HG02870 (cell line): ENCODE measurements around the gene GNB3.

ENCODE experiments used
- ATAC-seq: cut with Tn5 transposase; IDR thresholded peaks from one replicate; pipeline ENCODE4 v1.9.1; 2021; ENCODE audit warnings: mild to moderate bottlenecking, moderate library complexity; ENCODE audit not compliant: unreplicated experiment

GNB3 gene

GRCh38 chr12:6823182-6824084 is 17.3 kb upstream of the GNB3 start:
- ATAC-seq: no peak

DNA sequence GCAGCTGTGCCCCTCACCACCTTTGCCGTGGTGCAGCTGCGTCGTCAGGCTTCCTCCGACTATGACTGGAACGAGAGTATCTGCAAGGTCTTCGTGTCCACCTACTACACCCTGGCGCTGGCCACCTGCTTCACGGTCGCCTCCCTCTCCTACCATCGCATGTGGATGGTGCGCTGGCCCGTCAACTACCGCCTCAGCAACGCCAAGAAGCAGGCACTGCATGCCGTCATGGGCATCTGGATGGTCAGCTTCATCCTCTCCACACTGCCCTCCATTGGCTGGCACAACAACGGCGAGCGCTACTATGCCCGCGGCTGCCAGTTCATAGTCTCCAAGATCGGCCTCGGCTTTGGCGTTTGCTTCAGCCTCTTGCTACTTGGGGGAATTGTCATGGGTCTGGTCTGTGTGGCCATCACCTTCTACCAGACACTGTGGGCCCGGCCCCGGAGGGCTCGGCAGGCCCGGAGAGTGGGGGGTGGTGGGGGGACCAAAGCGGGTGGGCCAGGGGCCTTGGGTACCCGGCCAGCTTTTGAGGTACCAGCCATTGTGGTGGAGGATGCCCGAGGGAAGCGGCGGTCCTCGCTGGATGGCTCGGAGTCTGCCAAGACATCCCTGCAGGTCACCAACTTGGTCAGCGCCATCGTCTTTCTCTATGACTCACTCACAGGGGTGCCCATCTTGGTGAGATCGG is 16.5 kb upstream of the GNB3 start:
- ATAC-seq: no peak

DNA sequence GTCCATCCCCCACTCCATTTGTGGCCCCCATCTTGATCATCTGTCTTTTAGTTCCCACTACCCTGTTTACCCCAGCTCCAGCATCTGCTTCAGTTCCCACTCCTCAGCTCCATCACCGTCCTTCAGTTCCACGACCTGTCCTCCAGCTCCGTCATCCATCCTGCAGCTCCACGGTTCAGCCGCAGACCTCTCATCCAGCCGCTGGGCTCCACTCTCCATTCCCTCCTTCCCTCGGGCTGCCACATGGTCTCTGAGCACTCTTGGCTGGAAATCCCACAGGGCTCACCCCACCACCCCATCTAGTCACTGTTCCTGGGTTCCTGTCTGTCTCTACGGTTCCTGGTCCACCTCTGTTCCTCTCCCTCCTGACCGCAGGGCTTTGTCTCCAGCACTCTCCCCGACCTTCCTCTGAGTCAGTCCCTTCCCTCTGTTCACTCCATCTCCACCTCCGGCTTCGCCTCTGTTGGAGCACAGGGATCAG is 15.8 kb upstream of the GNB3 start:
- ATAC-seq: no peak

- no peak for ATAC-seq
Observed at GRCh38 chr12:6825398-6826124, 15.2 kb upstream of the GNB3 start.

GRCh38 chr12:6826125-6826733 is 14.5 kb upstream of the GNB3 start:
- no peak for ATAC-seq

- ATAC-seq: no peak
Observed at GRCh38 chr12:6826734-6827436, 13.8 kb upstream of the GNB3 start.

GRCh38 chr12:6827437-6827911 is 13.3 kb upstream of the GNB3 start:
- no peak for ATAC-seq

DNA sequence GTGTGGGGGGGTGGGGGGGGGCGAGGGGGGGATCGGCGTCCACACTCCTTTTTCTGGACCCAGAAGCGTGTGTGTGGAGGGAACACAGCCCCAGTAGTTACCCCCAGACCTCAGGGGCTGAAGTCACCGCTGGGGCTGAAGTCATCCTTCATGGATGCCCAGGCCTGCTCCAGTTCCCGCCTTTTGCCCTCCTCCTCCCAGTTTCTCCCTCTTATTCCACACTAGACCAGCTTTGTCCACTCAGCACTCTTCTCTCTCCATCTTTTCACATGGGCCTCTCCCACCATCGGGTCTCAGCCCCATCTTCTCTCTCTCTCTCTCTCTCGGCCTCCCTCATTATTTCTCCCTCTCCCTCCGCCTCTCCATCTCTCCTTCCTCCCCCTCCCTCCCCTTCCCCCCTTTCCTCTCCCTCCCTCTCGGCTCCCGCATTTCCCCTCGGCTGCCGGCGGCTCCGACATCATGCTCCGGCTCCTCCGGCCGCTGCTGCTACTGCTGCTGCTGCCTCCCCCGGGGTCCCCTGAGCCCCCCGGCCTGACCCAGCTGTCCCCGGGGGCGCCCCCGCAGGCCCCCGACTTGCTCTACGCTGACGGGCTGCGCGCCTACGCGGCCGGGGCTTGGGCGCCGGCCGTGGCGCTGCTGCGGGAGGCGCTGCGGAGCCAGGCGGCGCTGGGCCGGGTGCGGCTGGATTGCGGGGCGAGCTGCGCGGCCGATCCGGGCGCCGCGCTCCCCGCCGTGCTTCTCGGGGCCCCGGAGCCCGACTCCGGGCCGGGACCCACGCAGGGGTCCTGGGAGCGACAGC is 12.5 kb upstream of the GNB3 start, which contains the start of gene P3H3:
P3H3 (plus strand) TSS at position 426 of the 799 bp plus-strand sequence; CDS start at position 460, 34 bp downstream.
- no peak for ATAC-seq

GRCh38 chr12:6828781-6829535 is 11.8 kb upstream of the GNB3 start:
- ATAC-seq: no peak

GRCh38 chr12:6829536-6830220 is 11.0 kb upstream of the GNB3 start:
- no peak for ATAC-seq

GRCh38 chr12:6830286-6830890 is 10.3 kb upstream of the GNB3 start:
- no peak for ATAC-seq

- no peak for ATAC-seq
Observed at GRCh38 chr12:6830999-6831398, 9.7 kb upstream of the GNB3 start.

DNA sequence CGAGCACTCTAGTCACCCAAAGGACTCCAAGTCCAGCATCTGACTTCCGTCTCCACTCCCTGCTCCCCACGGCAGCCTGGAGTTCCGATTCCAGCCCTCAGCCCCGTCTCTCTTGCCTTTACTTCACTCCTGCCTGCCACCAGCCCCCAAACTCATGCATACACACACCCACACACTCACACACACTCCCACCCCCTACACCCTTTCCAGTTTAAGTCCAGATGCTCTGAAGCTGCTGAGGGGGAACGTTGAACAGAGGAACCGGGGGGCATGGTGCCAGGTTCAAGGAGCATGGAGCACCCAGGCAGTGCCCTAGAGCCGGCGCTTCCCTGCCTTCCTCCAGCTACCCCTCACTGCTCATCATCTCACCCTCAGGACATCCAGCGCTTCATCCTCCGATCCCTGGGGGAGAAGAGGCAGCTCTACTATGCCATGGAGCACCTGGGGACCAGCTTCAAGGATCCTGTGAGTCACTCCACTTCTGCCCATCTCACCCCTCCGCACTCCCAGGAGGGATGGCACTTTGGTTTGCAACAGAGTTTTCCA is 9.2 kb upstream of the GNB3 start:
- ATAC-seq: no peak

- no peak for ATAC-seq
Observed at GRCh38 chr12:6832125-6832524, 8.6 kb upstream of the GNB3 start.

DNA sequence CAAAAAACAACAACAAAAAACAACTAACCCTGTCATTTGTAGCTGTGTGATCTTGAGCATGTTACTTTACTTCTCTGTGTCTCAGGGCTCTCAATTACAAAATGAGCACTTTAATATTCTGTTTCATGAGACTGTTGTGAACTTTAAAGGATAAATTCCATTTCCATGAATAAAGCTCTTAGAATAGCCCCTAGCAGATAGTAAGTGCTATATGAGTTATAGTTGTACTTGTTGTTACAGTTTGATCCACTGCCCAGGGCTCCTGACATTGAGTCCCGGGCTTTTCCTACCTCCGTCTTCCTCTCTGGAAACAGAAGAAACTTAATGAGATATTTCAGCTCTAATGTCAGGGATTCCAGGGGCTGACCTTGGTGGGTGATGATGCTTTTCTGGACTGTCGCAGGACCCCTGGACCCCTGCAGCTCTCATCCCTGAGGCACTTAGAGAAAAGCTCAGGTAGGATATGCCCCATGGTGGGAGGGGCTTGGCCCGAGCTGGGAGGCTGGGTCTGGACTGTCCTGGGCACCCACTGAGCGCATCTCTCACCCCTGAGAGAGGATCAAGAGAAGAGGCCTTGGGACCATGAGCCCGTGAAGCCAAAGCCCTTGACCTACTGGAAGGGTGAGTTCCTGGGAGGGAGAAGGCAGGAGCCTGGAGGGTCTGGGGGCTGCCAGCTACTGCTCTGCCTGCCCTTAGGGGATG is 7.4 kb upstream of the GNB3 start:
- ATAC-seq: no peak

DNA sequence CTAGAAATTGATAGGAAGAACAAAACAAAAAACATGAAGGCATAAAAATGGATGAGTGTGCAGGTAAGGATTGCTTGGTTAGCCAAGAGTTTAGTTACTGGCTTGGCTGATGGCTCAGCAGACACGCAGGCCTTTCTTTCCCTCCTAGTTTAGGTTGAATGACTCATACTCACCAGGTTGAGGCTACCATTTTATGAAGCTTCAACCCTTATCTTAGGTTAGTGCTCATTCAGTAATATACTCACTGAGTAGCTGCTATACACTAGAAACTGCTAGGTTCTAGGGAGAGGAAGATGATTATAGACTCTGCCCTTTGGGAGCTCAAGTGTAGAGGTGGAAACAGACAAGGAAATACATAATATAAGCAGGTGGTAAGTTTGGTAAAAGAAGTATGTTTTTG is 6.5 kb upstream of the GNB3 start:
- no peak for ATAC-seq

DNA sequence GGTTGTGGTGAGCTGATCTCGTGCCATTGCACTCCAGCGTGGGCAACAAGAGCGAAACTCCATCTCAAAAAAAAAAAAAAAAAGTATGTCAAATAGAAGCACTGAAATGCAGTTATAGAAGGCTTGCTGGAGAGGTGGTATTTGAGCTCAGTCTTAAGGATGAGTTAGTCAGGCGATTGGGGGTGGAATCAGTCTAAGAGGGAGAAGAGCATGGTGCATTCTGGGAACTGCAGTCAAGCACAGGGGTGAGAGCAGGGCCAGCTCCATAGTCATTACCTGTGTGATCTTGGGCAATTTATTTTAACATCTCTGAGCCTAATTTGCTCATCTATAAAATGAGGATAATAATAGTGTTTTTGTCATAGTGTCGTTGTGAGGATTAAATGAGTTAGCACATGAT is 5.9 kb upstream of the GNB3 start:
- ATAC-seq: no peak
